ENCODE data around the gene DBX2.
"Not testable (repeated sequence)": the region's sequence is repeated elsewhere in the genome, so short reads cannot be mapped to it uniquely, and the experiment has no call there.

The DBX2 gene

GRCh38 chr12:45008211-45008610 is 42.7 kb downstream of the DBX2 start:
- DNase-seq = no peak

GRCh38 chr12:44999355-44999754 is 51.5 kb downstream of the DBX2 start:
- no peak for DNase-seq

GRCh38 chr12:44993161-44993560 is 57.7 kb downstream of the DBX2 start:
- no peak for DNase-seq

- DNase-seq = not testable (repeated sequence)
Measured at GRCh38 chr12:44984863-44985262, 66.0 kb downstream of the DBX2 start.

GRCh38 chr12:44979918-44980317 is 71.0 kb downstream of the DBX2 start:
- DNase-seq = no peak

GRCh38 chr12:44976246-44976645 is 74.7 kb downstream of the DBX2 start:
- no peak for DNase-seq

- no peak for DNase-seq
Measured at GRCh38 chr12:44972746-44973421, 78.0 kb downstream of the DBX2 start.

- no peak for DNase-seq
Measured at GRCh38 chr12:44968965-44969364, 81.9 kb downstream of the DBX2 start.

Data from stimulated activated naive CD4-positive, alpha-beta T cell (primary cell).